ACC112 (cell line): ENCODE measurements around the gene AASDH.

Source experiments
- H2AFZ ChIP-seq: fragments of 200-600 bp; sonication (generic); one replicate; pipeline ENCODE4 v1.6.0; 2017; ENCODE audit warnings: antibody characterized with exemption, low read length; ENCODE audit not compliant: unreplicated experiment
- H3K27ac ChIP-seq: fragments of 200-600 bp; sonication (generic); 2 replicates; pipeline ENCODE4 v1.5.1; 2014; ENCODE audit warnings: low read depth, mild to moderate bottlenecking, antibody characterized with exemption, low read length, moderate library complexity
- H3K27me3 ChIP-seq: fragments of 200-600 bp; sonication (generic); 2 replicates; pipeline ENCODE4 v1.6.1; 2014; ENCODE audit warnings: mild to moderate bottlenecking, antibody characterized with exemption, low read length, moderate library complexity, mixed read lengths; ENCODE audit not compliant: insufficient read depth
- H3K36me3 ChIP-seq: fragments of 200-600 bp; sonication (generic); 2 replicates; pipeline ENCODE4 v1.6.1; 2016; ENCODE audit warnings: mild to moderate bottlenecking, antibody characterized with exemption, low read length, moderate library complexity, mixed read lengths; ENCODE audit not compliant: insufficient read depth
- H3K4me1 ChIP-seq: fragments of 200-600 bp; sonication (generic); one replicate; pipeline ENCODE4 v1.6.1; 2016; ENCODE audit warnings: low read length, mixed read lengths; ENCODE audit not compliant: insufficient read depth, unreplicated experiment, control insufficient read depth
- H3K4me3 ChIP-seq: fragments of 200-600 bp; sonication (generic); 2 replicates; pipeline ENCODE4 v1.5.1; 2014; ENCODE audit warnings: mild to moderate bottlenecking, low read depth, low read length
- H3K79me2 ChIP-seq: fragments of 200-600 bp; sonication (generic); one replicate; pipeline ENCODE4 v1.6.0; 2016; ENCODE audit warnings: low read length; ENCODE audit not compliant: control insufficient read depth, unreplicated experiment, insufficient read depth

Gene AASDH

DNA sequence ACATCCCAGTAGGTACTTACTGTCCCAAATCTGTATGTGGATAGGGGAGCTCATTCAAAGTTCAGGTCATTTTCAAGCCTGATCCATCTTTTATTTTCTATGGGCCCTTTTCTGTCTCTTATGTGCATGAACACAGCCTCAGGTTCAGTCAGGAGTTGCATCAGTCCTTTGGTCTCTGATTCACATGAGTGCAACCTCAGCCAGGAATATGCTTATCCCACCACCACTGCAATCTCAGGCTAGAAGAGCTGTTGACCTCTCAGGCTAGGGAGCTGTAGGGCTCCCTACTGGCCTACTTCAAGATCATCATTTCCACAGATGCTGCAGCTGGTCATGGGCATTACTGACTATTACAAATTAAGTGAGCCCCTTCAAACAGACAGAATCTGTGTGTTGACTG lies 27.2 kb downstream of the AASDH start:
- Histone ChIP-seq H3K27me3 (no peaks in the 10 kb centered on the region), H3K36me3 (no peaks in the 10 kb centered on the region), H2AFZ (no peak overlapping the region), H3K79me2 (no peaks in the 10 kb centered on the region), H3K4me1 (no peaks in the 10 kb centered on the region), H3K4me3 (no peak overlapping the region), H3K27ac (no peak overlapping the region)

DNA sequence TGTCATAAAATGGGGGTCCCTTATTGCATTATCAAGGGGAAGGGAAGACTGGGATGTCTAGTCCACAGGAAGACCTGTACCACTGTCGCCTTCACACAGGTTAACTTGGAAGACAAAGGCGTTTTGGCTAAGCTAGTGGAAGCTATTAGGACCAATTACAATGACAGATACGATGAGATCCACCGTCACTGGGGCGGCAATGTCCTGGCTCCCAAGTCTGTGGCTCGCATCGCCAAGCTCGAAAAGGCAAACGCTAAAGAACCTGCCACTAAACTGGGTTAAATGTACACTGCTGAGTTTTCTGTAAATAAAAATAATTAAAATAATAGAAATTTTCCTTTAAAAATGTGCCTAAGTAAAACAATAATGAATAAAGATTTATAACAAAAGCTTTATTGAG lies 30.6 kb downstream of the AASDH start:
- Histone ChIP-seq H3K36me3 (no peaks in the 10 kb centered on the region), H3K4me1 (no peaks in the 10 kb centered on the region), H3K4me3 (no peak overlapping the region), H2AFZ (no peak overlapping the region), H3K27ac (no peak overlapping the region), H3K27me3 (no peaks in the 10 kb centered on the region), H3K79me2 (no peaks in the 10 kb centered on the region)

DNA sequence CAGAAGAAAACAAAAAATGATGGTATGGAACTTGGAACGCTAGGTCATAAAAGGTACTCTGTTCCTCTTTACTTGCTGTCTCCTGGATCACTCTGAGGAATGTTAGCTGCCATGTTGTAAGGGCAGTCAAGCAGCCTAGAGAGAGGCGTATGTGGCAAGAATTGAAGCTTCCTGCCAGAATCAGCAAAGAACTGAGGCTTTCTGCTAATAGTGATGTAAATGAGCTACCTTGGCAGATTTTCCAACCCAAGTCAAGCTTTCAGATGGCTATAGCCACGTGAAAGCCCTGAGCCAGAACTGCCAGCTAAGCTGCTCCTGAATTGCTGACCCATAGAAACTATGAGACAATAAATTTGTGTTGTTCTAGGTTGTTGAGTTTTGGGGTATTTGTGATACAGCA lies 38.7 kb downstream of the AASDH start:
- no peak overlapping the region for H3K27ac ChIP-seq
- H3K4me1 ChIP-seq: no peaks in the 10 kb centered on the region
- H3K36me3 ChIP-seq: peaks cover 18% of the 10 kb centered on the region; the same call in 1 of the 2 replicates
- H2AFZ ChIP-seq: no peak overlapping the region
- H3K4me3 ChIP-seq: no peak overlapping the region
- H3K27me3 ChIP-seq: no peaks in the 10 kb centered on the region
- no peaks in the 10 kb centered on the region for H3K79me2 ChIP-seq

DNA sequence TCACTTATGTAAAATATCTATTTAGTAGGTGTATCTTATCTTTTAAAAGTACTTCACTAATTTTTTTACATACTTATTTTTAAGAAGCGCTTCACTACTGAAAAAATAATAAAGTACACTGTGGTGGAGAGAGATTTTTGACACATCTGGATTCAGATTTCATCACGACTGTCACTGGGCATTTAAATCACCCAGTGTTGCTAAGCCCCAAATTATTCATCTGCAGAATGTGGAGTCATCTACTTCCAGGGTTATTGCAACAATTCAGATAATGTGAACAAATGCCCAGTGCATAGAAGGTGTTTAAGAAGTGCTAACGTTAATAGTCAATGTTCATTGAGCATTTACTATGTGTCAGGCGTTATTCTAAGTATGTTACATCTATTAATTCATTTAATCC lies 41.8 kb downstream of the AASDH start:
- no peaks in the 10 kb centered on the region for H3K79me2 ChIP-seq
- no peaks in the 10 kb centered on the region for H3K4me1 ChIP-seq
- no peak overlapping the region for H2AFZ ChIP-seq
- H3K4me3 ChIP-seq: no peak overlapping the region
- H3K27ac ChIP-seq: no peak overlapping the region
- H3K27me3 ChIP-seq: no peaks in the 10 kb centered on the region
- H3K36me3 ChIP-seq: peaks cover 18% of the 10 kb centered on the region; the same call in 1 of the 2 replicates

DNA sequence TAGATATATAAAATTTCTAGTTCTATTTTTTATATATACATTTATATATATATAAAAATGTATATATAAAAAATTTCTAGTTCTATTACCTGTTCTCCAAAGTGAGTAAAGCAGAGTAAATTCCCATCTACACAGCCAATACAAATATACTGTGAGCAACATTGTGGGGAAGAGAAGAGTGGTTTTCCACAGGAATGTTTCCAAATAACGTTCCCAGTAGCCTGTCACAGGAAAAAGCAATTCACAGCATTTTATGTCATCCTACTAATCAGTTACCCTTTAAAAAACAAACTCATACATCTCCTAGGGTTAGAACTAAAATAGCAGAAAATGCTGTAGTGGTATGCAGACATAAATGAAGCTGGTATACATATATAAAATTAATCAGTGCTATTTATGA lies 44.5 kb downstream of the AASDH start:
- H3K4me1 ChIP-seq: no peaks in the 10 kb centered on the region
- H3K27ac ChIP-seq: no peak overlapping the region
- H2AFZ ChIP-seq: no peak overlapping the region
- H3K36me3 ChIP-seq: peaks cover 11% of the 10 kb centered on the region
- no peaks in the 10 kb centered on the region for H3K27me3 ChIP-seq
- H3K4me3 ChIP-seq: no peak overlapping the region
- H3K79me2 ChIP-seq: no peaks in the 10 kb centered on the region

DNA sequence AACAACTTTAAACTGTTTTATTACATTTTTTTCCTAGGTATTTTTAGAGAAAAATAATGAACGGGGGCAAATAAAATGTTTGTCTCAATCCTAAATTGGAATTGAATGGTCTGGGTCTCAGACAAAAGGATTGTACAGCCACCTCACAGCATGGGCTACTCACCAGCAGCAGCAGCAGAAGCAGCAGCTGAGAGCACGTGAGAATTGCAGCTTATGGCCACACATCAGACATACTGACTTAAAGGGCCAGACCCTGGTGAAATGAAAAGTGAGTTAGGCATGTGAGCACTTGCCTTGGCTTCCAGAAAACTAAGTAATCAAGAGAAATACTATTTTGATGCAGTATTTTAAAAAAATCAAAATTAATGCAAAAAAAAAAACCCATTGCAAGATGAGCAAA lies 56.6 kb downstream of the AASDH start:
- H2AFZ ChIP-seq: no peak overlapping the region
- H3K36me3 ChIP-seq: no peaks in the 10 kb centered on the region
- no peak overlapping the region for H3K27ac ChIP-seq
- H3K79me2 ChIP-seq: no peaks in the 10 kb centered on the region
- H3K4me3 ChIP-seq: no peak overlapping the region
- no peaks in the 10 kb centered on the region for H3K4me1 ChIP-seq
- H3K27me3 ChIP-seq: no peaks in the 10 kb centered on the region

GRCh38 chr4:56326363-56326762 lies 60.9 kb downstream of the AASDH start:
- Histone ChIP-seq H3K27ac (no peak overlapping the region), H3K4me1 (no peaks in the 10 kb centered on the region), H3K79me2 (no peaks in the 10 kb centered on the region), H3K4me3 (no peak overlapping the region), H2AFZ (no peak overlapping the region), H3K36me3 (no peaks in the 10 kb centered on the region), H3K27me3 (peaks cover 9% of the 10 kb centered on the region)

- Histone ChIP-seq H3K4me1 (no peaks in the 10 kb centered on the region), H3K4me3 (no peak overlapping the region), H3K79me2 (no peaks in the 10 kb centered on the region), H3K27me3 (peaks cover 21% of the 10 kb centered on the region), H3K27ac (no peak overlapping the region), H3K36me3 (no peaks in the 10 kb centered on the region), H2AFZ (no peak overlapping the region)
Observed at GRCh38 chr4:56324011-56324610, 63.2 kb downstream of the AASDH start.

GRCh38 chr4:56323327-56323726 lies 64.0 kb downstream of the AASDH start:
- H3K36me3 ChIP-seq: no peaks in the 10 kb centered on the region
- H3K79me2 ChIP-seq: no peaks in the 10 kb centered on the region
- H3K27ac ChIP-seq: no peak overlapping the region
- no peak overlapping the region for H2AFZ ChIP-seq
- no peak overlapping the region for H3K4me3 ChIP-seq
- no peaks in the 10 kb centered on the region for H3K4me1 ChIP-seq
- peaks cover 23% of the 10 kb centered on the region for H3K27me3 ChIP-seq

DNA sequence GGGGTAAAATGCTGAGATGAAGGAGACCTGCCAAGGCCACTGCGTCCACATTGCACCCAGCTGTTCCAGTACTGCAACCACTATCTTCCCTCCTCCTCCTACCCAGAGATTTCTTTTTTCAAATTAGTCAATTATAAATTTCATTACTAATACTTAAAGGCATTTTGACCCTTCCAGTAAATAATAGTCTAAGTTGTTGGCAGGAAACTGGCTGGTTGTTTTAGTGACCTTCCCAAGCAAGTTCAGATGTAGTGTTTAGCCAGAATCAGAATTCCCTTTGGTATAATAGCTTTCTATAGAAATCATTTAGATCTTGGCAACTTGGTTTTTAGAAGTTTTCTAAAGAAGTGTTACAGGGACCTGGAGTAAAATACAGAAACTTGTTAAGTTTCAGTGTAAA lies 66.0 kb downstream of the AASDH start:
- Histone ChIP-seq H2AFZ (no peak overlapping the region), H3K4me1 (no peaks in the 10 kb centered on the region), H3K36me3 (no peaks in the 10 kb centered on the region), H3K4me3 (no peak overlapping the region), H3K79me2 (no peaks in the 10 kb centered on the region), H3K27ac (no peak overlapping the region), H3K27me3 (peaks cover 29% of the 10 kb centered on the region)

- H3K4me1 ChIP-seq: no peaks in the 10 kb centered on the region
- no peak overlapping the region for H3K27ac ChIP-seq
- no peaks in the 10 kb centered on the region for H3K79me2 ChIP-seq
- H3K36me3 ChIP-seq: no peaks in the 10 kb centered on the region
- H2AFZ ChIP-seq: no peak overlapping the region
- peaks cover 29% of the 10 kb centered on the region for H3K27me3 ChIP-seq
- no peak overlapping the region for H3K4me3 ChIP-seq
Observed at GRCh38 chr4:56320293-56320692, 67.0 kb downstream of the AASDH start.
